GM11168 (cell line): ENCODE measurements around the gene RFTN1.

Source experiments
- in situ Hi-C: fragments of 300-500 bp; cut with MboI; formaldehyde crosslinking; loops from one replicate; pipeline ENCODE4 v1.12.0; 2022; ENCODE audit warnings: low sequenced_read_pairs; ENCODE audit not compliant: unreplicated experiment

Gene RFTN1

DNA sequence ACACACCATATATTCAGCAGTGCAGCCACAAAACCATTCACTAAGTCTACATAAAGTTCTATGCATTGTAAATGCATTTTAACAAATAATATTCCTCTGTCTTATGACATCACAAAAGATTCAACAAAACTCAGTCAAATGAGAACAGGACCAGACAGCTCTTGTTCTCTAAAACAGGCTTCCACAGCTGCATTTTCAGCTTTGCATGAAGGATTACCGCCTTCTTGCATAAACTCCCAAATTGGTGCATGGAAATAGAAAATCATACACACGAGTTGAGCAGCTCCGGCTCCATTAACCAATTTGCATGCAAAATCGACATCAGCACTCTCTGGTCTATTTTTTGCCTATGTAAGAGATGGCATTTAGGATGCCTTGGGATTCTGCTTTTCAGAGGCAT lies 66.4 kb downstream of the RFTN1 start:
- in situ Hi-C loops: no loop called here

DNA sequence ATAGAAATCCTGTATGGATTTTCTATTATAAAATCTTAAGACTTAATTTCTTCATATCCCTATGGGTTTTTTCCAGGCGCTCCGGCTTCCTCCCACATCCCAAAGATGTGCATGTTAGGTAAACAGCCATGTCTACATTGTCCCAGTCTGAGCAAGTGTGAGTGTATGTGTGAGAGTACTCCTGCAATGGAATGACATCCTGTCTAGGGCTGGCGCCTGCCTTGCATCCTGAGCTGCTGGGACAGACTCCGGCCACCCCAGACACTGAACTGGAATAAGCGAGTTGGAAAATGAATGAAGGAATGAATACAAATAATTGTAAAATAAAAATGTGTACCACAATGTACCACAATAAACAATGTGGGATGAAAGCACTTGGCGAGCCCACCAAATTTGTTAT lies 69.2 kb downstream of the RFTN1 start:
- in situ Hi-C loops: no loop called here

DNA sequence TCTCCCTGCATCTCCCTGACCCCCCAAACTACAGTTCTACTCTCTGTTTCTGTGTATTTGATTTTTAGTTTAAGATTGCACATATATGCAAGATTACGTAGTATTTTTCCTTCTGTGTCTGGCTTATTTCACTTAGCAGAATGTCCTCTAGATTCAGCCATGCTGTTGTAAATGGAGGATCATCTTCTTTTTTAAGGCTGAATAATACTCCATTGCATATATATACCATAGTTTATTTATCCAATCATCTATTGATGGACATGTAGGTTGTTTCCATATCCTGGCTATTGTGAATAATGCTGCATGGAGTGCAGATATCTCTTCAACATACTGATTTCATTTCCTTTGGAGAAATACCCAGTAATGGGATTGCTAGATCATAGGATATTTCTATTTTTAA lies 70.8 kb downstream of the RFTN1 start:
- in situ Hi-C loops: no loop called here

DNA sequence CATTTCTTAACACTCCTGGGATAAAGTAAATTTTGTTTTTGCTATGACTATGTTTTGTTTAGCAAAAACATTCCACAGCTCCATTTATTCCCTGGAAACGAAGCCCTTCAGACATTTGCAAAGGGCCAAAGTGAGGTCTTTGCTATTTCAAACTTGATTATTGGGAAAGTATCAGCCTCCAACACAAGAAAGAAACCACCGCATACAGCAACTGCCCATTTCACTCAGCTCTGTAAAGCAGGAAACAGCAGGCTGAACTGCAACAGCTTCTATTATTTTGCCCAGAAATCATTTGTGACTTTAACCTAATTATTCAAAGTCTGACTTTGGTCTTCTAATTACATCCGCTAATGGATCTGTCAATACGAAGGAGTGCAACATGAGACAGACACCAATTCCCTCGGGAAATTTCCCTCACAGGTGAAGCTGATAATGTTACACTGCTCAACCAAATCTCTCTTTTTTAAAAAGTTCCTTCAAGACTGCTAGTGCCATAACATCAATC lies 72.1 kb downstream of the RFTN1 start:
- in situ Hi-C loops: no loop called here

DNA sequence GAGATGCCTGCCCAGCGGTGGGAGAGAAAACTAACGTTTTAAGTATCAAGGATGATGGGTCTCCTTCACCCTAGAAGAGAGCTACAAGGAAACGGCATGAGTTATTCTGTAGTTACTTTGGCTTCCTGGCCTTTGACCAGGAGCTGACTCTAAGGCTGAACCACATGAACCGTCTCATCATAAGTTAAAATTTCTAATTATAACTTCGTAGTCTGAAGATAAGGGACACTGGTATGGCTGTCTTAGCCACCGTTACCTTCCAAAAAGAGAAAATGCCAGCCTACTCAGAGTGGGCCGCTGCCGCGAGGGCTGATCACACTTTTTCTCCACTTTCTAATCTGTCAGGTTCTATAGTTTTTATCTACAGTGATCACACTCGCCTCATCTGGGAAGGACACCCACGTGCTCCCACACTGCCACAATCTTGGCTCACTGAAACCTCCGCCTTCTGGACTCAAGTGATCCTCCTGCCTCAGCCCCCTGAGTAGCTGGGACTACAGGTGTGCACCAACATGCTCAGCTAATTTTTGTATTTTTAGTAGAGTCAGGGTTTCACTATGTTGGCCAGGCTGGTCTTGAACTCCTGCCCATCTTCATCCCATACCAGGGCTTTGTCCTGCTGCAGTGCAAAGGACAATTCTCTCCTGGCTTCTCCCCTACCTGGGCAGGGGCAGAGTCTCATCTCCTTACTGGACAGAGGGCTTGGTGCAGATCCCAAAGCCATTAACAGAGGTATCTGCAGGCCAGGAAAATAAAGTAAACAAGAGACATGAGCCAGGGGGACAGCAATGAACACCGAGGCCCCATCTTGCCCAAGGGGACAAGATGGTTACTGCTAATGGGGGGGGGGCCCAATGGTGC lies 73.4 kb downstream of the RFTN1 start:
- in situ Hi-C loops: no loop called here

DNA sequence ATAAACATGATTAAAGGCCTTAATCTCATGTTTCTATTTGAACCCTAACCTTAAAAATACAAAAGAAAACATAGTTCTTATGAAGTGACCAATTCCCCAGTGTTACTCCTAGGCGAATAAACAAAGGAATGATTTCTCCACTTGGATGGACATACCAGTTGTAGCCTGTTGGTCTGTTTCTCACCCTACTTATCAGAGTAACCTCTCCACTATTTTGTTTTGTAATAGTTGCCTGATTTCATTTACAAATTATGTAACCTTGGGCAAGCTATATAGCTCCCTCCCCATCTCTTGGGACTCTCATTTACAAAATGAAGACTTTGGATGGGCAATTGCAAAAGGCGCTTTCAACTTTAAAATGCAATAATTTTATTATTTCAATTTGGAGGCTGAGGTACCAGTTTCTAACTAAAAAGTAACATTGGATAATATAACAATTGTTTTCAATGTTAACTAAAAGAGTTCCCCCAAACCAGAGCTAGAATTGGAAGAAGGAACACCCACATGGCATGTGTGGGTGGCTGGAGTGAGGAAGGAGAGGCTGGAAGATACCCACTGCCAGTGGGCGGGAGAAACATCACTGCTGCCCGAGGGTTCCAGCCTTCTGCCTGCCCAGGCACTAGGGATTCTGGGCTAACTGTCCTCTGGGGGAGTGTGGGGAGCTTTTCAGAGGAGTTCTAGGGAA lies 74.2 kb downstream of the RFTN1 start:
- in situ Hi-C loops: no loop called here

DNA sequence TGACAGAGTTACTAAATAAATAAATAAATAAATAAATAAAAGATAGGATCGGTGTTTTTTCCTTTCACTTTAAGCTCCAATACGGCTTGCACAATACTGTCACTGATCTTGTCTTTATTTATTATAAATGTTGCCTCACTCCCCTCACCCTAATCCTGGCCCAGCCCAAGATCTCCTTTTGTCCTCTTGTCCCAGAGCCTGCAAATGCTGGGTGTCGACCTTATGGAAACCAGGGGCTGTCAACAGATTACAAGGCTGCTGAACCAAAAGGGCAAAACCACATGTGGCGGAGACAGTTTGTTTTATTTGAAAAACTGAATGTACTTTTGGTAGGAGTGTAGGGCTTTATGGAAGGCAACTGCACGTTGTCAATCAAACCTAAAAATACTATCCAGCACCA lies 75.9 kb downstream of the RFTN1 start:
- in situ Hi-C loops: no loop called here

DNA sequence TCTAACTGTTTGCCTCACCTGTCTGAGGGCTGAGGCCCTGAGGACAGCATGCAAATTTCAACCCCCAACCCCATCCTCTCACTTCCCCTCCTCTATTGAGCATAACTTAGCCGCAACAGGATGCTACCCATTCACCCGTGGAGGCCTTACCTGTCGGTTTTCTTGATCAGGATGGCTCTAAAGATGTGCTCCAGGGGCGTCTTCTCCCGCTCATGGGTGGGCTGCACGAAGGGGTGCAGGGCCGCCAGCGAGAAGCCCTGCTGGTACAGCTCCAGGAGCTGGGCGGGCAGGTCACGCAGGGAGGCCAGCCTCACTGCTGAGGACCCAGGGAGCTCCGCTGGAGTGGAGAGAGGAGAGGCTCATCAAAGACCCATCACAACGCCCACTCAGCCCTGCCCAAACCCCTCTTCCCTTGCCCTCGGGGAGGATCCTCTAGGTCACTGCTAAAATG lies 79.8 kb downstream of the RFTN1 start:
- in situ Hi-C loops: no loop called here

DNA sequence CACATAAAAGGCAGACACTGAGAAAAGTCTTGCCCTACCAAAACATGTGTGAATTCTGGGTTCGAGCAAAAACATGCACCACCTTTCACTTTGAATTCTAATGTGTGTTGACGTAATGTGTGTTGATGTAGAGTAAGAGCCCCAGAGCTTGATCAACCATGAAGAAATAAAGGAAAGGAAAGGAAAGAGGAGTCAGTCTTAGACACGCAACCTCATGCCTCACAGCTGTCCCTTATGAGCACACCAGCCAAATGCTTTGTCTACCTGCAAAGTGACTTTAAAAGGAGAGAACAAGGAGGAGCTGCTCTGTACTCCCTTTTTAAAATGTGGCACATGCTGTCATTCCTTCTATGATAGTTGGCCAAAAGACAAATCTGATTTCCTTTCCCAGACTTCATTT lies 80.8 kb downstream of the RFTN1 start:
- in situ Hi-C loops: no loop called here

DNA sequence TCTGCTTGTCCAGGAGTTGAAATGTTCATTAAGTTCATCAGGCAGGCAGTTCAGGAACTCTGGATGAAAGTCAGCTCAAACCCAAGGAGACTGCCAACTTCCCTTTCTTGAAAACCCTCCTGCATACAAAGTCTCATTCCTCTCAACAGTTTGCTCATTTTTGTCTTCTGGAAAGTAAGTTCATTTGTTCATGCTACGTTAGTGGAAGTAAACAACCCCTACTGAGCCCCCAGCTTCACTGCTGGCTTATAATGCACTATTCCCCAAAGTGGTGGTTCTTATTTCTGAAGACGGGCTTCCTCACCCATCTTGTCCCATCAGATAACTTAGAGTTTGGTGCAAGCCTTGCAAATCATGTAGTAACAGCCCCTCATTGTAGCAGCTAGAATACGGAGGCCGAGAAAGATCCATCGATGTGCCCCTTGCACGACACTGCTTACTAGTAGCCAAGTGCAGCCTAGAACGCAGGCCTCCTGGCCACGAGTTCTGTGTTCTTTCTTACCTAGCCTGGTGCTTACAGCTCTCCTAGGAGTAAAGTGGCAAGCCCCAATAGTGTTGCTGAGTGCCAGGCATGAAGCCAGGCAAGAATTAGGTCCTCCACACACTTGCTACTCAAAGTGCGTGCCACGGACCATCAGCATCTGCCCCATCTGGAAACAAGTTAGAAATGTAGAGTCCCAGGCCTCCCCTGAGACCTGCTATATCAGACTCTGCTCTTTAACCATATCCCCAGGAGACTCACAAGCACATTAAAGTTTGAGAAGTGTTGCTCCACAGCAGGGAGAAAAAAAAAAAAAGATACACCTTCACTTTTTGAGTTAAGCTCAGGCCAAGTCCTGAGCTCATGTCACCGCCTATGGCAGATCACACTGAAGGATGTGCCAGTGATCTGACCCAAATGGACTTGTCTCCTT lies 82.5 kb downstream of the RFTN1 start:
- in situ Hi-C loops: no loop called here

DNA sequence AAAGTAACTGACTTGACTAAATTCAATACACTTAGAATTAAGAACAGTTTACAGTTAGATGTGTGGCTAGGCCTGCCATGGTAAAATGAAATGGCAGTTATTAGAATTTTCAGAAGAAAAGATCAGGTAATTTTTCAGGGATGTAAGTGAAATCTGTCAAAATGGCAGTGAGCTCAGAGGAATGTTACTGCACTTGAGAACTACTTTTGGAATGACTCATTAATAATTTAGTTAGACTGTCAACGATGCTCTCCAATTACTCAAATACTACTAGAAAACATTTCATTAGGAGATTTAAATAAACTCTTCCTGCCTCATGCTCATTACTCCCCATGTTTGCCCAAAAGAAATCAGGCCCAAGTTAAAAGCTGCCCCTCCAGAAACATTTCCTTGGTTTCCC lies 84.4 kb downstream of the RFTN1 start:
- in situ Hi-C loops: no loop called here

DNA sequence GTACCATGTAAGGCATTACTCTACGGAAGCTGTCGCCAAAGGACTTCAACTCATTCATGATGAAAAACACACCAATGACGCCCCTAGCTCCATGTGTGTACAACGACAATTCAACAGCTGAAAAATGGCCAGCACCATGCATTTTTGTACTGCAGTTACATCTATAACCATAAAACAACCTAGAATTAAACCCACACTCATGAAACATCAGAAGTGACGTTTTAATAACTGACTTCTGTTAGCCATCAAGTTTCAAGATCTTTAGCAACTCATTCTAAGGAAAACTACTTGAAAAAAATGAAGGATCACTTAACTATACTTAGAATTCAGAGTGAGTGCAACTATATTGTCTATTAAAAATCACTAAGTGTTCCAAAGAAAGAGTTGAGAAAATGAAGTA lies 84.9 kb downstream of the RFTN1 start:
- in situ Hi-C loops: no loop called here

DNA sequence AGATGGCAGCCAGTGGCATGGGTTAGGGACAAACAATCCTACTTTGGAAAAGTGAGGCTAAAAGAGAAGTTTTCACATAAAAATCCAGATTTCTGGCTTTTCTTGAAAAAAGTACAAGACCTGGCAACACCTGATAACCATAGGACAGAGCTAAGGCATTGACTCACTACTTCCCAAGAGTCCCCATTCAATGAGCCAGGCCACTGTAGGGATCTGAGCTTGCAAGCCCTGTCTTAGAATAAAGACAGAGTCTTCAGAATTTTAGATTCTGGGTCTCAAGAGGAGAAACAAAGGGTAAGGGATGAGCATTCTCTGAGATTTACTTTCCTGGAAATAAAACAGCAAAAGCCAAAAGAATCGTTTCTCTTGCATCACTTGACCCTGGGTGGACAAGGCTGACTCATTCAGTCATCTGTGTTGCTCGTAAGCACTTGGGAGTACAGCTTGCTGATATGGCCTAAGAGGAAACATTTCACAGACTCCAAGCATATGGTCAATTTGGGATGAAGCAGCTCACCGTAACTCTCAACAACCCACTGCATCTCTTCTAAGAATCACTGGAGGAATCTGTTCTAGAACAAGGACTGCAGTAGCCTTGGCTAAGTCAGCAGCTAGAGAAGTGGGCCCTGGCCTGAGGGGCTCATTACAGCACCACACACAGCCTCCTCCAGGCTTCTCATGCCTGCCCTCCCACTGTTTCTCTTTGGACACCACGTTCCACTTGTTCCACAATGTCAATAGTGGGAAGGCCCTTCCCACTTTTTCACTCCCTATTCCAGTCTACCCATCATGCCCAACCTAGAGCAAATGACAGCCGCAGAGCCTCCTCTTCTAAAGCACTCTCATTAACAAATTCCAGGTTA lies 86.2 kb downstream of the RFTN1 start:
- in situ Hi-C loops: no loop called here

DNA sequence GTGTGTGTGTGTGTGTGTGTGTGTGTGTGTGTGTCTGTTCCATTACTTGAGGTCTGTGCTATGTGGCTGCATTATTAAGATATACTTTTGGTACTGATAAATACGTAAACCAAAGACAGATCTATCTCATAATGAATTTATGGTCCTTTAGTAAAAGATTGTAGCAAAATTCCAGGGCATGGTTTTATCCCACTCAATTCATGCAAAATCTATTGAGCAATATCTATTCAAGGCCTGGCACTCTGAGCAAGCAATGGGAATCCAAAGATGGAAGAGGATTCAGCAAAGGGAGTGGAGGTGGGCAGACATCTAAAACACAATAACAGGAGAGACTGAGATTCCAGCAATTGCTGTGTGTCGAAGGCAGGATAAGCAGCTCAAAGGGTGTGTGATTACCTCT lies 86.8 kb downstream of the RFTN1 start:
- in situ Hi-C loops: no loop called here

DNA sequence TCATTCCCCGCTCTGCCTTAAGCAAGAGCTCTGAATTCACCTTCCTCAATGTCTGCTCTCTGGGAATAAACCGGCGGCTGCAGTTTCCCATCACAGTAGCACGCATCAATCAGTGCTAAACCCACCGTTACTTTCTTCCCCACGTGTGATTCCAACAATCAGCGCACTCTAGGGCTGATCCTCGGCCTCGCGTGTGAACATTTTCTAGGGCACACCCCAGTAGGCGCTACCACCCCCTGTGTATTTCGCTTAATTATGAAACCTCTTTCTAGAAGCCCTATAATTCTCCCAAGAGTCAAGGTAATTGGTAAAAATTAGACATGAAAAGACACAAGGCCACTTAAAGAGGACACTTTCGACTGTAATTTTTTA lies 87.5 kb downstream of the RFTN1 start:
- in situ Hi-C loops: no loop called here

DNA sequence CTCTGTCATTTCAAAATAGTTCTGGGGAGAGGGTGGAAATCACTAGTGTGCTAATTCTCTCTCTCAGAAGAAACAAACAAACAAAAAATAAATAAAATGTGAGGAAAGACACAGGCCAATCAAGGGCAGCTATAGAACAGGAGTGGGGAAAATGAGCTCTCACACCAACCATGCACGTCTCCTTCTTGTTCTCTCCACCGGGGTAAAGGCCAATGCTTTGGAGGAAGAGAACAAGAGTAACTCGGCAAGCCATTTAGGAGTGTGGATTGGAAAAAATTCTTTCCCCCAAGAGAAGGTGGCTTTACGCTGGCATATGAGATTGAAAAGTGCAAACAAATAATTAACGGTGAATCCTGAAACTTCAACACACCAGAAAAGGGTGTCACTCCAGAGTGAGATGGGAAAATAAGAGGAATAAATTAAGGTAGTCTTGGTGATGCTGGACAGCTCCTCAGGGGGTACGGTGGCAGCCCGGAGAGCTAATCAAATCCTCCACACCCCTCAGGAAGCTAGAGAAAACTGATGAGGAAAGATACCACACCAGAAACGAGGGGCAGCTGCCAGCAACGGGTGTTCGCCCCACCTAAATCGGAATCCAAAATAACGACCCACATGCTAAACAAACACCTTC lies 88.0 kb downstream of the RFTN1 start:
- in situ Hi-C loops: no loop called here

DNA sequence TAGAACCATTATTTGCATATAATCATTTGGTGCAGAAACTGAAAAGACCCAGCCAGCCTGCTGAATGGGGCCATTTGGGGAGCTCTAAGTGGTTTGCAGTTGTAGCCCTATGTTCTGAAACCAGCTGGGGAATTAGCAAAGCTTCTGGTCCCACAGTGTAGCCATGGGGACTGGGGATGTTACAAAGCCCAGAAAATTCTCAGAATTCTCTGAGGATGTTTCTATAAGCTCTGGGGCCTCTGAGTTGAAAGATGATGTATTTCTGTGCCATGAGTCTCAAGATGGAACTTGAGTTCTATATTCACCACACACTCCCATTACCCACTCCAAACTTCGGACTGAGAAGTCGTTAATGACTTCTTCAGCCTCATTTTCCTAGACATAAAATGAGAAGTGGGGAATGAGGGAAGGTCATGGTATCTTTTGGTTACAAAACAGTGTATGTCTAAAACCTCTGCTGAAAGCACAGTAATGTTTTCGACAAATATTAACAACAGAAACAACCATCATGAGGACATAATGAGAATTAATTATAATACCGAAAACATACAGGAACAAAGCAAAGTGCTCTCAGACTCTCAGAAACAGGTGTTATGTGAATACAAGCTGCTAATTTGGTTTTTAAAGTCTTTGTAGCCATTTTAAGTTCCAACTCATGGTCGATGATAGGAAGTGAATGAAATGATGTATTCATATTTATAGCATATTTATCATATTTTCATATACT lies 89.4 kb downstream of the RFTN1 start:
- in situ Hi-C loops: no loop called here

DNA sequence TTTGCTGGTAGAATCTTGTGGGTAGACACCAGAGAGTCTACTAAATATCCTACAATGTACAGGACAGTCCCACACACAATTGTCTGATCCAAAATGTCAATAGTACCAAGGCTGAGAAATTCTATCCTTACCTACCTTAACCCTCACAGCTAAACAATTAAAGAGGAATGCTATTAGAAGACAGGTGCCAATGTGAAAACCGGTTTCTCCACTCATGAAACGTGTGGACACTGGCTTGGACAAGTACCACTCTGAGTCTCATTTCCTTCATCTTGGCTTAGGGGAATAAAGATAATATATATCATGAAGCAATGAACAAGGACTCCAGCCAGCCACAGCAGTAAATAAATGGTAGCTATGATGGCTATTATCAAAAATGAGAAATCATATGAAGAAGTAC lies 90.2 kb downstream of the RFTN1 start:
- in situ Hi-C loops: no loop called here
